HEK293 (cell line): Measurements from ENCODE around the gene OR4D10.

Source experiments
- GLI2 ChIP-seq: fragments of 450-650 bp; formaldehyde crosslinking; IDR thresholded peaks from 2 replicates; pipeline ENCODE4; 2017; ENCODE audit warnings: missing biosample characterization, missing genetic modification characterization, low read depth, borderline replicate concordance
- SP2 ChIP-seq: fragments of 450-650 bp; formaldehyde crosslinking; IDR thresholded peaks from 2 replicates; pipeline ENCODE4 v1.5.1; 2016; ENCODE audit warnings: missing biosample characterization, missing genetic modification characterization
- TF ChIP-seq, protein P1 (sequence below): fragments of 450-650 bp; formaldehyde crosslinking; IDR thresholded peaks from 2 replicates; pipeline ENCODE4 v1.5.1; 2016; ENCODE audit warnings: missing biosample characterization, missing genetic modification characterization

DNA sequence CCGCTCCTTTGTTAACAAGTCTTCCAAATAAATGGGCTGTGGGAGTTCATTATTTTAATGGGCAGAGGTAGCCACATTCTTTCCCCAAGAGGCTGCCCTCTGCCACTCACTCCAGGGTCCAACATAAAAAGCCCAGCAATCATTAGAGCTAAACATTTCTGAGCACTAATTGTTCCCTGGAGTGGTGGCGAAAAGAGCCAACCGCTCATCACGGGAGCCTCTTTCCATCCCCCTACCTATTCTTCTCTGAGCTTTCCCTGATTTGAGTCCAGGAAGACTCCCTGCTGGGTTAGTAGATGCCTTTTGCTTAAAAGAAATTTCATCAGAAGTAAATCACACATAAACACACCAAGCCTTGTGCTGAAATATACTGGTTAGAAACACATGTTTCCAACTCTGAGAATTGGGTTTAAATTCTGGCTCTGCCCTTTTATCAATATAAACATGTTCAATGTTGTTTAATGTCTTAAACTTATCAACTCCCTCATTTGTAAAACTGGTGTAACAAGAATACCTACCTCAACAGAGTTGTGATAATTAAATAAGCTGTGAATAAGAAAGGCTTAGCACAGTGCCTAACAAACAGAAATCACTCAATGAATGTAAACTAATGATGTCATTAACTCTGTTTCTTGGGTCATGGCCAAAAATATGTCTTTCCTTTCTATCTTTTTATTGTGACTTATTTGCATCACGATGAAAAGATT lies 46.6 kb upstream of the OR4D10 start, which contains the start of gene OR5A2:
- TF ChIP-seq, protein P1, sequence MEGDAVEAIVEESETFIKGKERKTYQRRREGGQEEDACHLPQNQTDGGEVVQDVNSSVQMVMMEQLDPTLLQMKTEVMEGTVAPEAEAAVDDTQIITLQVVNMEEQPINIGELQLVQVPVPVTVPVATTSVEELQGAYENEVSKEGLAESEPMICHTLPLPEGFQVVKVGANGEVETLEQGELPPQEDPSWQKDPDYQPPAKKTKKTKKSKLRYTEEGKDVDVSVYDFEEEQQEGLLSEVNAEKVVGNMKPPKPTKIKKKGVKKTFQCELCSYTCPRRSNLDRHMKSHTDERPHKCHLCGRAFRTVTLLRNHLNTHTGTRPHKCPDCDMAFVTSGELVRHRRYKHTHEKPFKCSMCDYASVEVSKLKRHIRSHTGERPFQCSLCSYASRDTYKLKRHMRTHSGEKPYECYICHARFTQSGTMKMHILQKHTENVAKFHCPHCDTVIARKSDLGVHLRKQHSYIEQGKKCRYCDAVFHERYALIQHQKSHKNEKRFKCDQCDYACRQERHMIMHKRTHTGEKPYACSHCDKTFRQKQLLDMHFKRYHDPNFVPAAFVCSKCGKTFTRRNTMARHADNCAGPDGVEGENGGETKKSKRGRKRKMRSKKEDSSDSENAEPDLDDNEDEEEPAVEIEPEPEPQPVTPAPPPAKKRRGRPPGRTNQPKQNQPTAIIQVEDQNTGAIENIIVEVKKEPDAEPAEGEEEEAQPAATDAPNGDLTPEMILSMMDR (tag by site-specific recombination), result no peak
- TF ChIP-seq SP2 (tag by site-specific recombination) (no peak), GLI2 (tag by site-specific recombination) (no peak)
